Measurements from ENCODE around the gene HACD4. TPM values are rescaled to one million over a fixed set of nuclear protein-coding genes. Genes with fewer than 3 reads are reported as not detected.

Gene HACD4
- total RNA-seq, 6 experiments from 2014 or later: 3.0 to 5.3 (median 3.8) TPM

GRCh38 chr9:21001581-21001980 lies 29.9 kb downstream of the HACD4 start:
- Mint-ChIP-seq H3K9me3 (no peaks in the 10 kb centered on the region), H3K4me1 (ENCODE audit: low read depth) (no peaks in the 10 kb centered on the region), H3K27ac (no peak overlapping the region), H3K27me3 (ENCODE audit: insufficient read depth) (no peaks in the 10 kb centered on the region; the same call in none of the 2 replicates), H3K4me3 (no peak overlapping the region), H3K36me3 (ENCODE audit: low read depth) (peaks cover 18% of the 10 kb centered on the region)
- DNase-seq: no peak
- TF ChIP-seq CTCF (IDR thresholded peaks at IDR 0.05): no peak

GRCh38 chr9:20997503-20998076 lies 33.9 kb downstream of the HACD4 start:
- no peaks in the 10 kb centered on the region for H3K9me3 Mint-ChIP-seq
- no peak overlapping the region for H3K27ac Mint-ChIP-seq
- H3K27me3 Mint-ChIP-seq (ENCODE audit: insufficient read depth): no peaks in the 10 kb centered on the region; the same call in 1 of the 2 replicates
- TF ChIP-seq CTCF (IDR thresholded peaks at IDR 0.05): no peak
- no peak overlapping the region for H3K4me3 Mint-ChIP-seq
- H3K36me3 Mint-ChIP-seq (ENCODE audit: low read depth): peaks cover 31% of the 10 kb centered on the region
- DNase-seq: no peak
- no peaks in the 10 kb centered on the region for H3K4me1 Mint-ChIP-seq (ENCODE audit: low read depth)

- Mint-ChIP-seq H3K4me3 (no peak overlapping the region), H3K27ac (no peak overlapping the region), H3K27me3 (ENCODE audit: insufficient read depth) (no peaks in the 10 kb centered on the region; the same call in 1 of the 2 replicates), H3K36me3 (ENCODE audit: low read depth) (peaks cover 35% of the 10 kb centered on the region), H3K4me1 (ENCODE audit: low read depth) (no peaks in the 10 kb centered on the region), H3K9me3 (no peaks in the 10 kb centered on the region)
- no peak for TF ChIP-seq CTCF (IDR thresholded peaks at IDR 0.05)
- no peak for DNase-seq
Observed at GRCh38 chr9:20996809-20997208, 34.6 kb downstream of the HACD4 start.

- H3K4me1 Mint-ChIP-seq (ENCODE audit: low read depth): no peaks in the 10 kb centered on the region
- H3K27ac Mint-ChIP-seq: no peak overlapping the region
- no peak for DNase-seq
- no peaks in the 10 kb centered on the region for H3K9me3 Mint-ChIP-seq
- peaks cover 35% of the 10 kb centered on the region for H3K36me3 Mint-ChIP-seq (ENCODE audit: low read depth)
- no peak for TF ChIP-seq CTCF (IDR thresholded peaks at IDR 0.05)
- H3K4me3 Mint-ChIP-seq: no peak overlapping the region
- no peaks in the 10 kb centered on the region for H3K27me3 Mint-ChIP-seq (ENCODE audit: insufficient read depth)
Observed at GRCh38 chr9:20995616-20996015, 35.8 kb downstream of the HACD4 start.

- DNase-seq: no peak
- no peaks in the 10 kb centered on the region for H3K9me3 Mint-ChIP-seq
- H3K36me3 Mint-ChIP-seq (ENCODE audit: low read depth): peaks cover 41% of the 10 kb centered on the region
- TF ChIP-seq CTCF (IDR thresholded peaks at IDR 0.05): no peak
- no peak overlapping the region for H3K27ac Mint-ChIP-seq
- H3K27me3 Mint-ChIP-seq (ENCODE audit: insufficient read depth): no peaks in the 10 kb centered on the region
- H3K4me1 Mint-ChIP-seq (ENCODE audit: low read depth): no peaks in the 10 kb centered on the region
- no peak overlapping the region for H3K4me3 Mint-ChIP-seq
Observed at GRCh38 chr9:20994486-20994885, 37.0 kb downstream of the HACD4 start.
